ENCODE data around the gene VPS37C. TPM values are rescaled to one million over a fixed set of nuclear protein-coding genes. Genes with fewer than 3 reads are reported as not detected.

Gene VPS37C
- total RNA-seq, 1 donor from 2014 or later = 28.1 TPM

DNA sequence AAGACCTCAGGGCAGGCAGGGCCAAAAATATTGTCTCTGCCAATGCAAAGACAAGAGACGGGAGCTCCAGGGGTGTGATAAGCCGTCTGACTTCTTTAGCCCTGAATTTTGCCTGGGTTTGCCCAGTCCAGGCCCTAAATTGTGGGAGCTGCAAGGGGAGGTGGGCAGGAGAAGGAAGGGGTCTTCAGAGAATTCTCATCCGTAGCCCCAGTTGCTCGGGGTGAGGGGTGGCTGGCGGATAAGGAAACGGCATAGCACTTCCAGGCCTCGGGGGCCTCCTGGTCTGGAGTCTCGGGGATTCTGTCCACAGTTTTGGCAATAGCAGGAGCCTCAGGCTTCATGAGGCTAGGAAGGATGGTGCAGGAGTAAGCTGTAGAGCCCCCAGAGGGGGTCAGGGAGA lies 51.6 kb downstream of the VPS37C start:
- DNase-seq (ENCODE audit: low spot score, unreplicated experiment) = no peak
- peaks cover 8% of the 10 kb centered on the region for H3K27me3 Mint-ChIP-seq
- TF ChIP-seq, protein P1, sequence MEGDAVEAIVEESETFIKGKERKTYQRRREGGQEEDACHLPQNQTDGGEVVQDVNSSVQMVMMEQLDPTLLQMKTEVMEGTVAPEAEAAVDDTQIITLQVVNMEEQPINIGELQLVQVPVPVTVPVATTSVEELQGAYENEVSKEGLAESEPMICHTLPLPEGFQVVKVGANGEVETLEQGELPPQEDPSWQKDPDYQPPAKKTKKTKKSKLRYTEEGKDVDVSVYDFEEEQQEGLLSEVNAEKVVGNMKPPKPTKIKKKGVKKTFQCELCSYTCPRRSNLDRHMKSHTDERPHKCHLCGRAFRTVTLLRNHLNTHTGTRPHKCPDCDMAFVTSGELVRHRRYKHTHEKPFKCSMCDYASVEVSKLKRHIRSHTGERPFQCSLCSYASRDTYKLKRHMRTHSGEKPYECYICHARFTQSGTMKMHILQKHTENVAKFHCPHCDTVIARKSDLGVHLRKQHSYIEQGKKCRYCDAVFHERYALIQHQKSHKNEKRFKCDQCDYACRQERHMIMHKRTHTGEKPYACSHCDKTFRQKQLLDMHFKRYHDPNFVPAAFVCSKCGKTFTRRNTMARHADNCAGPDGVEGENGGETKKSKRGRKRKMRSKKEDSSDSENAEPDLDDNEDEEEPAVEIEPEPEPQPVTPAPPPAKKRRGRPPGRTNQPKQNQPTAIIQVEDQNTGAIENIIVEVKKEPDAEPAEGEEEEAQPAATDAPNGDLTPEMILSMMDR (IDR thresholded peaks at IDR 0.05; ENCODE audit: unreplicated experiment) = no peak
- no peaks in the 10 kb centered on the region for H3K4me1 Mint-ChIP-seq (ENCODE audit: low read depth)
- no peaks in the 10 kb centered on the region for H3K36me3 Mint-ChIP-seq (ENCODE audit: insufficient read depth)
- H3K9me3 Mint-ChIP-seq (ENCODE audit: low read depth) = no peaks in the 10 kb centered on the region
- H3K4me3 Mint-ChIP-seq (ENCODE audit: low read depth) = no peak overlapping the region
- H3K27ac Mint-ChIP-seq = no peak overlapping the region

DNA sequence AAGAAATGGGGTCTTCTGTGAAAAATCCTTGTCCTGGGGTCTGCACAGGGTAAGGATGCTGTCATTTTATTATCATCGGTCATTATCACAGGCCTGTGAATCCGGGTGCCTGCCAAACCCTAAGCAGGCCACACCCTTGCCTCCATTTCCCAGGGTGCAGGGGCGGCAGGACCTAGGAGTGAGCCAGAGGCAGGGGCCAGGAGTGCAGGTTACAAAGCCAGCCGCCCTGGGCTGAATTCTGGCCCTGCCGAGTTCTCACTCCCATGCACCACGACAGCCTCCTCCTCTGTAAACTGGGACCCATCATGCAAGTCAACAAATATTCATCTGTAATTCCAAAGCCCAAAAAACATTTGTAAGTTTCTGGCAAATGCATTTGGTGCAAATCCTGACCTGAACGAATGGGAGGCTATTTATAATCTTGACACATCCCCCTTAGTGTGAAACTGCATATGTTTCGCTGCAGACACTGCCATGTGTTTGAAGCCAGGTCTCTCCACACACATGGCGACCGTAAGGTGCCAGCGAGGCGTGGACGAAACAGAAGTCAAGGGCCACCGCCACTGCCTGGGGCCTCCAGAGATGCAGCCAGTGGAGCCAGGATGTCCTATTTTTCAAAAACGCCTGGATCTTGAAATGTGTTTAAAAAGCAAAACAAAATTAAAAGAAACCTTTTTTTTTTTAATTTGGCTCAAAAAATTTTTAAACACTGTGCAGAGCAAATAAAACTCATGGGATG lies 52.2 kb downstream of the VPS37C start:
- Mint-ChIP-seq H3K4me3 (ENCODE audit: low read depth) (no peak overlapping the region), H3K27ac (no peak overlapping the region), H3K9me3 (ENCODE audit: low read depth) (no peaks in the 10 kb centered on the region), H3K27me3 (peaks cover 8% of the 10 kb centered on the region), H3K4me1 (ENCODE audit: low read depth) (no peaks in the 10 kb centered on the region), H3K36me3 (ENCODE audit: insufficient read depth) (no peaks in the 10 kb centered on the region)
- TF ChIP-seq, protein P1 (IDR thresholded peaks at IDR 0.05; ENCODE audit: unreplicated experiment) = no peak
- no peak for DNase-seq (ENCODE audit: low spot score, unreplicated experiment)

GRCh38 chr11:61107888-61108287 lies 53.3 kb downstream of the VPS37C start:
- no peak for DNase-seq (ENCODE audit: low spot score, unreplicated experiment)
- TF ChIP-seq, protein P1 (IDR thresholded peaks at IDR 0.05; ENCODE audit: unreplicated experiment) = no peak
- Mint-ChIP-seq H3K4me3 (ENCODE audit: low read depth) (no peak overlapping the region), H3K4me1 (ENCODE audit: low read depth) (no peaks in the 10 kb centered on the region), H3K27ac (no peak overlapping the region), H3K36me3 (ENCODE audit: insufficient read depth) (no peaks in the 10 kb centered on the region), H3K27me3 (peaks cover 8% of the 10 kb centered on the region), H3K9me3 (ENCODE audit: low read depth) (no peaks in the 10 kb centered on the region)

DNA sequence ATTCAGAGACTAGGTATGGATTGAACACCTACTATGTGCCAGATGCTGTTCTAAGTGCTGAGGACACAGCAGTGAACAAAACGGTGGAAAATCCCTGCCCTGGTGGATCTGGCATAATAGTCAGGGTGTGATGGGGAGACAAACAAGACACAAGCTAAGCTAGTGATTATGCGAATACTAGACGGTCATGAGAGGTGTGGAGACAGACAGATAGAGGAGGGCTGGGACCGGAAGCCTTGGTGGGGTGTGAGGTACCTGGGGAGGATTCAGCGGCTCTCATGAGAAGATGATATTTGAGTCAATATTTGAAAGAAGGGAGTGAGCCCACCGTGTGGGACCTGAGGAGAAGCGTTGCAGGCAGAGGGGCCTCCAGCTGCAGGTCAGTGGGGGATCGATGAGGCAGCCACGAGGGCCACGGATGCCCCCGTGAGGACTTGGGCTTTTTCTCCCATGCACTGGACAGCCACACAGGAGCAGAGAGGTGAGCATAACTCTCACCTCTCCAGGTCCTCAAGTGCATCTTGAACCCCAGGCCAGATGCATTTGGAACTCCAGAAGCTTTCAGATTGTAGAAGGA lies 54.2 kb downstream of the VPS37C start:
- TF ChIP-seq, protein P1 (IDR thresholded peaks at IDR 0.05; ENCODE audit: unreplicated experiment) = no peak
- no peaks in the 10 kb centered on the region for H3K36me3 Mint-ChIP-seq (ENCODE audit: insufficient read depth)
- no peak overlapping the region for H3K4me3 Mint-ChIP-seq (ENCODE audit: low read depth)
- H3K27me3 Mint-ChIP-seq = peaks cover 8% of the 10 kb centered on the region
- no peaks in the 10 kb centered on the region for H3K9me3 Mint-ChIP-seq (ENCODE audit: low read depth)
- peak overlapping the region; percentile 50 for H3K27ac Mint-ChIP-seq
- no peaks in the 10 kb centered on the region for H3K4me1 Mint-ChIP-seq (ENCODE audit: low read depth)
- DNase-seq (ENCODE audit: low spot score, unreplicated experiment) = no peak

- Mint-ChIP-seq H3K4me3 (ENCODE audit: low read depth) (no peak overlapping the region), H3K27me3 (peaks cover 8% of the 10 kb centered on the region), H3K9me3 (ENCODE audit: low read depth) (no peaks in the 10 kb centered on the region), H3K4me1 (ENCODE audit: low read depth) (no peaks in the 10 kb centered on the region), H3K27ac (no peak overlapping the region), H3K36me3 (ENCODE audit: insufficient read depth) (no peaks in the 10 kb centered on the region)
- TF ChIP-seq, protein P1 (IDR thresholded peaks at IDR 0.05; ENCODE audit: unreplicated experiment) = no peak
- no peak for DNase-seq (ENCODE audit: low spot score, unreplicated experiment)
These were observed 54.9 kb downstream of the VPS37C start for GRCh38 chr11:61106296-61106695.

Measured in progenitor cell of endocrine pancreas (in vitro differentiated cells).